Measurements from ENCODE around the gene TAOK3.

- no peak for TF ChIP-seq POLR2AphosphoS5 (IDR thresholded peaks at IDR 0.05)
- TF ChIP-seq CTCF (IDR thresholded peaks at IDR 0.05), result no peak
- TF ChIP-seq POLR2A (IDR thresholded peaks at IDR 0.05), result no peak
Observed at GRCh38 chr12:118238888-118239287, 133.8 kb downstream of the TAOK3 start.

All from breast epithelium (tissue), 3 donors.